K562 (cell line): ENCODE measurements around the gene MOSPD3. TPM values are rescaled to one million over a fixed set of nuclear protein-coding genes. Genes with fewer than 3 reads are reported as not detected.
A peak's percentile ranks its signal among the peaks of the same experiment; 100 is the strongest.

ENCODE experiments used
- ADNP ChIP-seq: fragments of 200-800 bp; sonication (Bioruptor generic); IDR thresholded peaks from 2 replicates; pipeline ENCODE4 v1.6.1; 2016; ENCODE audit warnings: missing genetic modification characterization, missing compliant biosample characterization
- ATF6 ChIP-seq: sonication (generic); formaldehyde crosslinking; IDR thresholded peaks from 2 replicates; pipeline ENCODE4 v1.4.0; 2020; ENCODE audit warnings: mild to moderate bottlenecking, missing genetic modification reagents
- CBX3 ChIP-seq, 2 experiments: IDR thresholded peaks; 1 replicate in 1 of 2; 2 replicates in 1 of 2; pipeline ENCODE4 v1.6.1; 2012; ENCODE audit warnings: inconsistent platforms in 2 of 2, low read length in 2 of 2, borderline replicate concordance in 1 of 2, control low read depth in 1 of 2
- CCNT2 ChIP-seq: IDR thresholded peaks from 2 replicates; pipeline ENCODE4 v1.6.1; 2011; ENCODE audit warnings: borderline replicate concordance, low read depth, mild to moderate bottlenecking, moderate library complexity, mixed read lengths, low read length; ENCODE audit not compliant: insufficient read length; ENCODE audit errors: extremely low read depth
- CHD2 ChIP-seq: IDR thresholded peaks from 2 replicates; pipeline ENCODE4 v1.6.1; 2011; ENCODE audit warnings: low read depth, low read length
- HDGF ChIP-seq: fragments of 450-650 bp; IDR thresholded peaks from 2 replicates; pipeline ENCODE4 v1.6.1; 2016
- HMGXB4 ChIP-seq: sonication (generic); formaldehyde crosslinking; IDR thresholded peaks from 2 replicates; pipeline ENCODE4 v1.8.1; 2023; ENCODE audit warnings: mild to moderate bottlenecking, missing genetic modification reagents
- MBD1 ChIP-seq: fragments of 250-450 bp; sonication (Bioruptor Pico); IDR thresholded peaks from 2 replicates; pipeline ENCODE4 v1.8.0; 2022; ENCODE audit warnings: inconsistent platforms
- MLLT1 ChIP-seq, 2 experiments: fragments of 450-650 bp; IDR thresholded peaks; 2 replicates each; pipeline ENCODE4 v1.6.1; 2016
- NFIC ChIP-seq: fragments of 450-650 bp; IDR thresholded peaks from 2 replicates; pipeline ENCODE4 v1.6.1; 2017; ENCODE audit warnings: mild to moderate bottlenecking, inconsistent platforms
- TCF3 ChIP-seq: sonication (generic); formaldehyde crosslinking; IDR thresholded peaks from 2 replicates; pipeline ENCODE4 v1.4.0; 2020; ENCODE audit warnings: mild to moderate bottlenecking, missing genetic modification reagents
- TFAP4 ChIP-seq: sonication (generic); formaldehyde crosslinking; IDR thresholded peaks from 2 replicates; pipeline ENCODE4 v1.8.0; 2022; ENCODE audit warnings: missing genetic modification reagents, mild to moderate bottlenecking, moderate library complexity, borderline replicate concordance
- XRCC5 ChIP-seq: fragments of 200-400 bp; formaldehyde crosslinking; IDR thresholded peaks from 2 replicates; pipeline ENCODE4 v1.6.1; 2017; ENCODE audit warnings: low read depth, mild to moderate bottlenecking, low read length
- YY1 ChIP-seq, 3 experiments: IDR thresholded peaks; 2 replicates each; pipeline ENCODE4 v1.6.1; 2011; ENCODE audit warnings: low read length in 2 of 3, mild to moderate bottlenecking in 2 of 3, moderate library complexity in 2 of 3, borderline replicate concordance in 1 of 3, control low read depth in 1 of 3, low read depth in 1 of 3; ENCODE audit not compliant: insufficient read depth in 3 of 3, insufficient replicate concordance in 2 of 3, control insufficient read depth in 1 of 3, insufficient read length in 1 of 3; ENCODE audit errors: extremely low read depth in 1 of 3
- ZBTB9 ChIP-seq: fragments of 450-650 bp; formaldehyde crosslinking; IDR thresholded peaks from 2 replicates; pipeline ENCODE4 v1.4.0; 2020; ENCODE audit warnings: mild to moderate bottlenecking, moderate library complexity
- polyA plus RNA-seq, 8 experiments: library from polyadenylated mRNA; depleted of rRNA in 4 of 8; stranded (reverse) in 5 of 8; unstranded in 3 of 8; fragments of >200 nt; fragmentation: Nextera tagmentation in 2 of 8; fragmentation: Illumina TruSeq in 1 of 8; extraction: Ambion mirVana in 2 of 8; extraction: Trizol in 1 of 8; gene quantifications; 2 replicates each; pipeline versions ENCODE4 v1.2.1 to v1.2.3, GENCODE V29; 2011 to 2014; ENCODE audit warnings: inconsistent platforms in 1 of 8, missing spikeins in 1 of 8
- total RNA-seq, 7 experiments: library from RNA; depleted of rRNA in 6 of 7; stranded (reverse); fragments of >200 nt in 6 of 7; fragmentation: Illumina TruSeq in 2 of 7; extraction: Trizol in 2 of 7; gene quantifications; 2 replicates each; pipeline versions ENCODE4 v1.2.1 to v1.2.3, GENCODE V29; 2011 to 2021; ENCODE audit warnings: low replicate concordance in 1 of 7

The MOSPD3 gene
- total and polyA plus RNA-seq, 9 of the 15 experiments (the other 6 are each of a cell fraction or from before 2014, with no cell fraction given): 1.4 to 32.1 (median 7.3) TPM

GRCh38 chr7:100655908-100656674 lies 43.8 kb downstream of the MOSPD3 start, which contains the start of gene ACTL6B (continued):
- TF ChIP-seq YY1 (IDR thresholded peaks at IDR 0.05; ENCODE audit: borderline replicate concordance in 1 of 3, control insufficient read depth in 1 of 3, extremely low read depth in 1 of 3, insufficient read depth in 3 of 3, insufficient read length in 1 of 3, insufficient replicate concordance in 2 of 3, low read depth in 1 of 3, low read length in 2 of 3) (peak in 2 of 3 experiments; percentile 32 to 57), TFAP4 (CRISPR knock-in tag) (peak; percentile 95), ADNP (tag) (no peak), HMGXB4 (peak; percentile 94), HDGF (no peak), CHD2 (0 out of 2 replicates have a peak, but pooled peaks have one; percentile 26), TCF3 (CRISPR knock-in tag) (no peak; the same call in 1 of the 2 replicates), ATF6 (CRISPR knock-in tag) (peak; percentile 98), CCNT2 (peak; percentile 67), NFIC (0 out of 2 replicates have a peak, but pooled peaks have one; percentile 34), XRCC5 (peak; percentile 67; the same call in 1 of the 2 replicates), ZBTB9 (0 out of 2 replicates have a peak, but pooled peaks have one; percentile 65), CBX3 (IDR thresholded peaks at IDR 0.05; ENCODE audit: borderline replicate concordance in 1 of 2, low read length in 2 of 2) (peak in 1 of 2 experiments; percentile 80; a peak in 2 of 3 replicates), MBD1 (no peak), MLLT1 (IDR thresholded peaks at IDR 0.05) (peak in 1 of 2 experiments; percentile 97; a peak in 2 of 4 replicates)
